GM19372 (cell line): ENCODE measurements around the gene CLTCL1.
"Not testable (repeated sequence)": the region's sequence is repeated elsewhere in the genome, so short reads cannot be mapped to it uniquely, and the experiment has no call there.

ENCODE experiments used
- ATAC-seq: cut with Tn5 transposase; IDR thresholded peaks from one replicate; pipeline ENCODE4 v1.9.1; 2021; ENCODE audit warnings: mild to moderate bottlenecking, low read depth, moderate library complexity; ENCODE audit not compliant: unreplicated experiment

Gene CLTCL1

DNA sequence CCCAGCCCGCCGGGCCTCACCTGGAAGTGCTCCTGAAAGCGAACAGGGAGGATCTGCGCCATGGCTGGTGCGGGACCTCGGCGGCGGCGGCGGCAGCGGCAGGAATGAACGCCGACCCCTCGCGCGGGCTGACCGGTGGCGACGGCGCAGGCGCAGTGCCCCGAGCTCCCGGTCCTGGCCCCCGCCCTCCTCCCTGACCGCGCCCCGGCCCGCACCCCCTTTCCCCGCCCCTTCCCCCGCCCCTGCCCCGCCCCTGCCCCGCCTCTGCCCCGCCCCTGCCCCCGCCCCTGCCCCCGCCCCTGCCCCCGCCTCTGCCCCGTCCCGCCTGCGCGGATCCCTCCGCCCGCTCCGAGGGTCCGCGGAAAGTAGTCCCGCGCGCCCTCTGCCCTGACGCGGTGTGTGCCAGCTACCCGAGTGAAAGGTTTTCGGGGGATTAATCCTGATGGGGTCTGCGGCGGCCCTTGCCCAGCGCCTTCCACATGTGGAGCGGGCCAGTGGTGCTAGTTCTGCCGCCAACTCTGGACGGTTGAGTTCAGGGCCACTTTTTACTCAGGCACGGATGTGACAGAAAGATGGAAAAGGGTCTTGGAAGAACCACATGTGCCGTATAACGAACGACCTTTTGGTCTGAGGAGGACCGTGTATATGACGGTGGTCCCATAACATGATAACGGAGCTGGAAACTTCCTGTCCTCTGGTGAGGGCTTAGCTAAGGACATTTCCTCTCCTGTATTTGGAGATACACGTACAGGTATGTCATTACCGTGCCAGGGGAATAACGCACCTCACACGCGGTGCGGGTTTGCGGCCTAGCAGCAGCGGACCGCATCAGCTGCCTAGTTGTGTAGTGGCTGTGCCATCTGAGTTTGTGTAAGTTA is at the start of gene CLTCL1:
TSS of gene CLTCL1 (minus strand) at position 140 of the 878 bp plus-strand sequence. CDS start at position 62, 78 bp downstream.
- peak; percentile 55 for ATAC-seq

DNA sequence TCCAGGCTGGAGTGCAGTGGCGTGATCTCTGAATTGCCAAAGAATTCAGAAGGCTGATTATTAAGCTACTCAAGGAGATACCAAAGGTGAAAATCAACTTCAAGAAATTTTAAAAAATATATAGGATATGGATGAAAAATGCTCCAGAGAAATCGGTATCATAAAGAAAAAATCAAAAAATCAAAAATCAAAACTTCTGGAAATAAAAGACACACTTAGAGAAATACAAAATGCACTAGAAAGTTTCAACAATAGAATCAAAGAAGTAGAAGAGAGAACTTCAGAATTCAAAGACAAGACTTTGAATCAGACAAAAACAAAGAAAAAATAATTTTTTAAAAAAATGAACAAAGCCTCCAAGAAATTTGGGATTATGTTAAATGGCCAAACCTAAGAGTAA is 45.6 kb upstream of the CLTCL1 start:
- ATAC-seq: no peak

DNA sequence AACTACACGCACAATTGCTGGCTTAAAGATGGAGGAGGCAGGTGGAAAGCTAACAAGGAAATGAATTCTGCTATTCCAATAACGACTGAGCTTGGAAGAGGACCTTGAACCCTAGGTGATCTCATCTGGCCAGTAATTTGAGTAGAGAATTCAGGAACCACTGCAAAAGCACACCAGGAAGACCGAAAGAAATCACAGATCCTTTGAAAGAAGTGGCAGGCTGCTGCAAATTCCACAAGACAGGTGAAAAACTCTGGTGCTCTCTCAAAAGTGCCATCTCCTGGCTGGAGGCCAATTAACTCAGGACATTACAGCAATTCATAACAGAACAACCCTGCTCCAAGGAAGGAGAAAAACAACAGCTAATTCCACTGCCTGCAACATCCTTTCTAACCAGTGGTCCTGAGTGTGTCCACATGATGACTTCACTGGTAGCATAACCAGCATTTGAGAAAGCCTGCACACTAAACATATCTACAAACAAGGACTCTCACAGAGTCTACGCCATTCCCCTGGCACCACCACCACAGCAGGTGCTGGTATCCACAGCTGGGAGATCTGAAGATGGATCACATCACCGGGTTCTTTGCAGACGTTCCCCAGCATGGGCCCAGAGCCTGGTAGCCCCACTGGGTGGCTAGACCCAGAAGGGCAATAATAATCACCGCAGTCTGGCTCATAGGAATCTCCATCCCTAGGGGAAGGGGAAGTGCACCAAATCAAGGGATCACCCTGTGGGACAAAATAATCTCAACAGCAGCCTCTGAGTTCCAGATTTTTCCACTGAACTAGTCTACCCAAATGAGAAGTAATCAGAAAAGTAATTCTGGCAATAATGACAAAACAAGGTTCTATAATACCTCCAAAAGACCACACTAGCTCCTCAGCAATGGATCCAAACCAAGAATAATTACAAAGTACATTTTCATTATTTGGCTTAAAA is 44.9 kb upstream of the CLTCL1 start:
- no peak for ATAC-seq

DNA sequence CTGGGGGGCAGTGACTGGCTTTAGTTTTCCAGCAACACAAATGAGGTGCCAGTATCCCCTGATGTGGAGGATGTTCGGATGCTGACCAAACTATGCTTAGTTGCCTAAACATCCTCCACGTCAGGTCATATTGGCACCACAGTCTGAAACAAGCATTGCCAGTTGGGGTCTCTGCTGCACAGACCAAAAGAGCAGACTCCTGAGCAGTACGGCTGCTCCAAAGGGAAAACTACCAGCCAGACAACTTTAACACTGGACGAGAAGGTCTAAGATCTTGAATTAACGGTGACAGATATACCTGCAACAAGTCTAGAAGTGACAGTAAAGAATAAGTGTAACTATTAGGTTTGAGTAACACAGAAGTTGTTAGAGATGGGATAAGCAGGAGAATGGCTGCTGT is 40.5 kb upstream of the CLTCL1 start:
- no peak for ATAC-seq

DNA sequence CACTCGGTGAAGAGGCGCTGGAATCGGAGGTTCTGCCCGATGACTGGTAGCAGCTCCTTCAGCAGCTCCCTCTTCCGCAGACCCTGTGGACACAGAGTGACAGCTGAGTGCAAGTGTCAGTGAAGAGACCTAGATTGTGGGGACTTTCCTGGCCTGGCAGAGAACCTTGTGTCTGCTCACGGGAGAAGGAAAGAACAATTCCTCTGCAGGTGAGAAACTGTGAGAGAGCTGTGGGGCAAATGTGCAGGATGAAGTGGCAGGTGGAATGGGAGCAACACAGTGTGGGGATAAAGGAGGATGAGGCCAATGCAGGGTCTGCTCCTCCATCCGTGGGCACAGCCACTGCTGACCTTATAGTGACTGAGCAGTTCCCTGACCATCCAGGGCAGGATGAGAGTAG is 40.0 kb upstream of the CLTCL1 start:
- ATAC-seq: no peak

DNA sequence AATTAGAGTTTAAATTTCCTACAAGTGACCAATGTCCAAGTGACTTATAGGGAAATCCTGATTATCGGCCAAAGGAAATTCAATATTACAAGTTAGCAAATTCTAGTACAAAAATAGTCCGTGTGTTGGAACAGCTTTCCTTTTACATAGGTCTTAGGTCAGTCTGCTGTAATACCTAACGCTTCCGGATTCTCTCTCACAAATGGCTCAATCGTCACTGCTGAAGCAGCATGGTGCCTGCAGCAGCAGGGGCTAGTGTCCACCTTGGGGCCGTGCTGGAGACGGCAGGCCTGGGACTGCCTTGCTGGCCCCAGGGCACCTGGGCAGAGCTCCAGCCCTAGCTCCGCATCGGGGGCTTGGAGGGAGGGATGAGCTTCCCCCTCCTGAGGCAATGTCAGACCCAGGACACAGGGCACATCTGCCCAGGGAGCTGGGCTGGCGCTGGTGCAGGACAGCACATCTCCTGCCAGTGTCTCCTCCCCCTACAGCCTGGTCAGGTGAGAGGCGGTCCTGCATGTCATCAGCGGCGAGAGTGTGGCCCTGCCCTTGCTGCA is 39.4 kb upstream of the CLTCL1 start:
- ATAC-seq: no peak

DNA sequence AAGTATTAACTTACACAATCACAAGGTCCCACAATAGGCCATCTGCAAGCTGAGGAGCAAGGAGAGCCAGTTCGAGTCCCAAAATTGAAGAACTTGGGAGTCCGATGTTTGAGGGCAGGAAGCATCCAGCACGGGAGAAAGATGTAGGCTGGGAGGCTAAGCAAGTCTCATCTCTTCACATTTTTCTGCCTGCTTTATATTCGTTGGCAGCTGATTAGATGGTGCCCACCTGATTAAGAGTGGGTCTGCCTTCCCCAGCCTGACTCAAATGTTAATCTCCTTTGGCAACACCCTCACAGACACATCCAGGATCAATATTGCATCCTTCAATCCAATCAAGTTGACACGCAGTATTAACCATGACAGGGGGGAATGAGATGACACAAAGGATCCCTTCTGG is 38.7 kb upstream of the CLTCL1 start:
- not testable (repeated sequence) for ATAC-seq

DNA sequence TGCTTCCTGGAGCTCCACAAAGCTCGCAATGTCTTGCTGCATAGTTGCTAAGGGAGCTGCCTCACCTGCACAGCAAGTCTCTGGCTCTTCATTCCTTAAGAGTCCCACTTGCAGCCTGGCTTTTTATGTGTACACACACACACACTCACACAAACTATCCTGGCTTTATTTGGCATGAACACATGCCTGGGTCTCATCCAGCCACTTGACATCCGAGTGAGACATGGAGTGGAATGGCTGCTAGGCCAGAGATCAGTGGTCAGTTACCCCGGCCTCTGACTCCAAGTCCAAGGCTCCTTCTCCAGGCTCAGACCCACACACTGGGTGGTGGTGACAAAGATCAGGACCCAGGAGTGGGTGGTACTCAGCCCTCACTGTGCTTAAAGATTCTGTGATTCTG is 37.9 kb upstream of the CLTCL1 start:
- ATAC-seq: no peak

DNA sequence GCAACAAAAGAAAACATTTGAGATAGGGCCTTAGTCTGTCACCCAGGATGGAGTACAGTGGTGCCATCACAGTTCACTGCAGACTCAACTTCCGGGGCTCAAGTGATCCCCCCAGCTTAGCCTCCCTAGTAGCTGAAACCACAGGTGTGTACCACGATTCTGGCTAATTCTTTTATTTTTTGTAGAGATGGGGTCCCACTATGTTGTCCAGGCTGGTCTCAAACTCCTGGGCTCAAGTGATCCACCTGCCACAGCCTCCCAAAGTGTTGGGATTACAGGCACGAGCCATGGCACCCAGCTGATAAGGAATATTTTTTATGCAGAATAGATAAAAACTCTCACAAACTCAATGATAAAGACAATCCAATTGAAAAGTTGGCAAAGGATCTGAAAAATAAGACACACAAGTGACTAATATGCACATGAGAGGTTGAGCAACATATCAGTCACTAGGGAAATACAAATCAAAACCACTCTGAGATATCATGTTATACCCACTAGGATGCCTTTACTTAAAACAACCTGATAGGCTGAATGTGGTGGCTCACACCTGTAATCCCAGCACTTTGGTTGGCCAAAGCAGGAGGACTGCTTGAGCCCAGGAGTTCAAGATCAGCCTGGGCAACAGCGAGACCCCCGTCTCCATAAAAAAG is 33.9 kb upstream of the CLTCL1 start:
- no peak for ATAC-seq

DNA sequence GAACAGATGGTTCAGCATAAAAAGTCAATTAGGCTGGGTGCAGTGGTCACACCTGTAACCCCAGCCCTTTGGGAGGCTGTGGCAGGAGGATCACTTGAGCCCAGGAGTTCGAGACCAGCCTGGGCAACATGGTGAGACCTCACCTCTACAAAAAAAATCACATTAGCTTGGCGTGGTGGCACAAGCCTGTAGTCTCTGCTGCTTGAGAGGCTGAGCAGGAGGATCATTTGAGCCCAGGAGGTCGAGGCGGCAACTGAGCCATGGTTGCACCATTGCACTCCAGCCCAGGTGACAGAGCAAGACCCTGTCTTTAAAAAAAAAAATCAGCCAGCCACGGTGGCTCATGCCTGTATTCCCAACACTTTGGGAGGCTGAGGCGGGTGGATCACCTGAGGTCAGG is 31.9 kb upstream of the CLTCL1 start:
- ATAC-seq: not testable (repeated sequence)

DNA sequence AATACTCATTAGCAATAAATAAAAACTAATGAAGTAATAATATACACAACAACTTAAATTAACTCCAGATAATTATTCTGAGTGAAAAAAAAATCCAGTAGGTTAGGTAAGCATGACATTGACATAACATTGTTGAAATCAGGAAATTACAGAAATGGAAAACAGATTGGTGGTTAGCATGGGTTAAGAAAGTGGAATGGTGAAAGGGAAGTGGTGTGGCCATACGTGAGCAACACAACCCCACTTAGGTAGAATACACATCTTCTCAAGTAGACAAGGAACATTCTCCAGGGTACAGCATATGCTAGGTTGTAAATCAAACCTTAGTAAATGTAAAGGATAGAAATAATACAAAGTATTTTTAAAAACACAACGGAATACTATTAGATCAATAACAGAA is 30.2 kb upstream of the CLTCL1 start:
- no peak for ATAC-seq

DNA sequence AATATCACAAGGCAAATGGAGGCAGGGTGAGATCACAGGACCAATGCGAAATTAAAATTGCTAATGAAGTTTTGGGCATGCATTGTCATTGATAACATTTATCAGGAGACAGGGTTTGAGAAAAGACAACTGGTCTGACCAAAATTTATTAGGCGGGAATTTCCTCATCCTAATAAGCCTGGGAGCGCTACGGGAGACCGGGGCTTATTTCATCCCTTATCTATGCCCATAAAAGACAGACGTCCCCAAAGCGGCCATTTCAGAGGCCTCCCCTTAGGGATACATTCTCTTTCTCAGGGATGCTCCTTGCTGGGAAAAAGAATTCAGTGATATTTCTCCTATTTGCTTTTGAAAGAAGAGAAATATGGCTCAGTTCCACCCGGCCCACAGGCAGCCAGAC is 28.6 kb upstream of the CLTCL1 start:
- ATAC-seq: not testable (repeated sequence)

DNA sequence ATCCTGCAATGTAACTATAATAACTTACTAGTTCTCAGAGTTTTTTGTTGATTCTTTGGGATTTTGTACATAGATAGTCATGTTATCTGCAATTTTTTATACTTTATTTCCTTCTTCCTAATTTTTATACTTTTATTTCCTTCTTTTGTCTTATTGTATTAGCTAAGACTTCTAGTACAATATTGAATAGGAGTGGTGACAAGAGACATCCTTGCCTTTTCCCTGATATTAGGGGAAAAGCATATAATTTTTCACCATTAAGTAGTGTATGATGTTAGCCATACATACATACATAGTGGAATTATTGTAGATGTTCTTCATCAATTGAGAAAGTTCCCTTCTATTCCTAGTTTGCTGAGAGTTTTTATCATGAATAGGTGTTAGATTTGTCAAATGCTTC is 27.8 kb upstream of the CLTCL1 start:
- no peak for ATAC-seq

DNA sequence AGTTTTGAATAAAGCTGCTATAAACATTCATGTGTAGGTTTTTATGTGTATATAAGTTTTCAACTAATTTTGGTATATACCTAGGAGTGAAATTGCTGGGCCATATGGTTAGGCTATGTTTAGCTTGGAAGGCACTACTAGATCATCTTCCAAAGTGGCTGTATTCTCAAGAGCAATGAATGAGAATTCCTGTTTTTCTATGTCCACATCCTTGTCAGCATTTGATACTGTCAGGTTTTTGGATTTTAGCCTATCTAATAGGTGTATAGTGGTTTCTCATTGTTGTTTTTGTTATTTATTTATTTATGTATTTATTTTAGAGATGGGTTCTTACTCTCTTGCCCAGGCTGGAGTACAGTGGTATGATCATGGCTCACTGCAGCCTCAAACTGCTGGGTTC is 26.3 kb upstream of the CLTCL1 start:
- ATAC-seq: no peak

DNA sequence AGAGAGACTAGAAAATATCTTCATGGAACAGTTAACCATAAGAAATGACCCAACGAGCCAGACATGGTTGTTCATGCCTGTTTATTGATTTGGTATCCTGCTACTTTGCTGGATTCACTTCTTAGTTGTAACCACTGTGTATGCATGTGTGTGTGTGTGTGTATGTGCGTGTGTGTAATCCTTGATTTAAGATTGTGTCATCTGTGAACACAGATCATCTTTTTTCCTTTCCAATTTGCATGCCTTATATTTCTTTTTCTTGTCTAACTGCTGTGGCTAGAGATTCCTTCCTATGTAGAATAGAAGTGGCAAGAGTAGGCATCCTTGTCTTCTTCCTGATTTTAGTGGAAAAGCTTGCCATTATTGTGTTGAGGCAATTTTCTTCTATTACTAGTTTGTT is 16.4 kb upstream of the CLTCL1 start:
- ATAC-seq: no peak

DNA sequence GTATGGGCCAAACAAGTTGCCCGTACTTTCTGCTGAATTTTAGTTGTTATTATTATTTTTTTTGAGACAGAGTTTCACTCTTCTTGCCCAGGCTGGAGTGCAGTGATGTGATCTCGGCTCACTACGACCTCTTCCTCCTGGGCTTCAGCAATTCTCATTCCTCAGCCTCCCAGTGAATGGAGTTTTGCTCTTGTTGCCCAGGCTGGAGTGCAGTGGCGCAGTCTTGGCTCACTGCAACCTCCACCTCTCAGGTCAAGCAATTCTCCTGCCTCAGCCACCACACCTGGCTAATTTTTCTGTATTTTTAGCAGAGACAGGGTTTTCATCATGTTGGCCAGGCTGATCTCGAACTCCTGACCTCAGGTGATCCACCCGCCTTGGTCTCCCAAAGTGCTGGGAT is 15.0 kb upstream of the CLTCL1 start:
- ATAC-seq: not testable (repeated sequence)

DNA sequence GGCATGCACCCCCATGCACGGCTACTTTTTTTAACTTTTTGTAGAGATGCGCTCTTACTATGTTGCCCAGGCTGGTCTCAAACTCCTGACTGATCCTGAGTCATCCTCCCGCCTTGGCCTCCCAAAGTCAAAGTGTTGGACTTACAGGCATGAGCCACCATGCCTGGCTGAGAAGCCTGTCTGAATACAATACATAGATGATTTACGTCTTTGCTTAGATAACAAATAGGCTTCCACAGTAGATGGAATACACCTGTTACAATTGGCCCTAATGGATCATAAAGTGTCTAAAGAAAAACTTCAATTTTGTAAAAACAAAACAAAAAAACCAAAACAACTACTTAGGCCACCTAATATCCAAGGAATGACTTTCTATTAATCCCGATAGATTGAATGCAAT is 13.0 kb upstream of the CLTCL1 start:
- no peak for ATAC-seq

DNA sequence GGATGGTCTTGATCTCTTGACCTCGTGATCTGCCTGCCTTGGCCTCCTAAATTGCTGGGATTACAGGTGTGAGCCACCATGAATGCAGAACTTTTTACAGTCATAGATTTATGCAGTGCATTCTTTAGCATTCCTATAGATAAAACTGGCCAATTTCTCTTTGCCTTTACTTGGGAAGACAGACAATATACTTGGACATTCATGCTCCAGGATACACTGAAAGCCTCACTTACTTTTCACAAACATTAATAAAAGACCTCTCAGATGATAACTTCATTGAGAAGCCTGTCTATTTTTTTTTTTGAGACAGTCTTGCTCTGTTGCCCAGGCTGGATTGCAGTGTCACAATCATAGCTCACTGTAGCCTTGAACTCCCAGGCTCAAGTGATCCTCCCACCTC is 12.3 kb upstream of the CLTCL1 start:
- no peak for ATAC-seq

DNA sequence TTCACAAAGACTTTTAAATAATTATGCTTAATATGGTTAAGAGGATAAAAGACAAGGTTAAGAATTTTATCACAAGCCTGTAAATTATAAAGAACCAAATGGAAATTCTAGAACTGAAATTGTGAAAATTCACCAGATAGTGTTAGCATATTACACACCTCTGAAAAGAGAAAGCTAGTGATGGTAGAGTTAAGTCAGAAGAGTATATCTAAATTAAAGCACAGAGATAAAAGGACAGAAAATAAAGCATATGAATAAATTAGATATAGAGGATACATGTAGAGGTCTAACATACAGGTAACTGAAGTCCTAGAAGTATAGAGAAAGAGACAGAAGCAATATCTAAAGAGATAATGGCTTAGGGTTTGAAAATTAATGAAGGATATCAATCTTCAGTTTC is 4.2 kb upstream of the CLTCL1 start:
- ATAC-seq: no peak

DNA sequence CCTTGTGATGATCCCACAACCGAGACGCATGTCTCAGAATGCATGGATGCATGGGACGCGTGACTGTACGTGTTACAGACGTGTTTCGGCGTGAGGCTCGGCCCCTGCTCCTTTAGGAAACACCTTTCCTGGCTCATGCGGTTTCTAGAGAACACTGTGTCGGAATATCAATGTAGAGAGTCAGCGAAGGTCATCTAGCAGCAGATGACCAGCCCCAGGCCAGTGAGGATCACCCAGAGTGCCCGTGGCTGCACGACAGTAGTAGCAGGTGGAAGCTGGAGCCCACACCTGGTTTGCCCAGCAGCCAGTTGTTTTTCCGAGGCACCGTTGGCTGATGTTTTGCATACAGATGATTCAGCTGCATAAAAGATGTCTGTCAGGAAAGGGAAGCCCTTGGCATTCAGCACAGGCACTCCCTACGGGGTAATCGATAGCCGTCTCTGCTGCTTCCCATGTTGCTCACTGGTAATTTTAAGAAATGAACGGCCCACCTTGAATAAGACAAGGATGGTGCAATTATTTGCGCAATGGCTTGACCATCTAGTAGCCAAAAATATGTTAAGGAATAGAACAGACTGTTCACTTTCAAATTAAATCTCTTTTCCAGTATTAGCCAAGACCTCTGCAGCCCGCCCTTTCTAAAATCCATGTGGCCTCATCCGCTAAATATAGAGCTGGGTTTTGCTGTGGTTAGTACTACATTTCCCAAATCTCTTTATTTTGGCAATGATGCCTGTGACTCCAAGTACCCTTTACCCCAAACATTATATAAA is 1.1 kb upstream of the CLTCL1 start:
- ATAC-seq: no peak
